ENCODE results near the gene XG. TPM values are rescaled to one million over a fixed set of nuclear protein-coding genes. Genes with fewer than 3 reads are reported as not detected.
"Not testable (repeated sequence)": the region's sequence is repeated elsewhere in the genome, so short reads cannot be mapped to it uniquely, and the experiment has no call there.

Gene XG
- total RNA-seq, 1 donor from 2014 or later, result 0.65 TPM

DNA sequence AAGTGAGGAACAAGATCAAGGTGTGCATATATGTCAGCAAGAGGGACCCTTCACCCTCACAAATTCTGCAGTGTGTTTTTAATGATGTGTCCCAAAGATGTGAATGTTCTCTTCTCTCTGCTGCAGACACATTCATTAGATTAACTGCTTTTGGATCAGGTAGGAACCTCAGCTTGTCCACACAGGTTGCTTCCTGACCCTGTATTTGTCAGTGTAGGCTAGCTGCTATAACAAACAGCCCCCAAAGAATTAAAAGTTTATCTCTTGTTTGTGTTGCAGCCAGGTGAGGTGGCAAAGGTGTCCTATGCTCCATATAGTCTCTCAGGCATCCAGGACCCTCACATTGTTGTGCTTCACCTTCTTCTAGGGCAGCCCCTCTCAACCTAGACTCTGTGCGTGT, 17.8 kb downstream of the XG start:
- Mint-ChIP-seq H3K4me1 (ENCODE audit: low read depth) (no peaks in the 10 kb centered on the region), H3K4me3 (no peak overlapping the region), H3K27me3 (ENCODE audit: insufficient read depth) (peaks cover 11% of the 10 kb centered on the region), H3K36me3 (ENCODE audit: low read depth) (no peaks in the 10 kb centered on the region), H3K27ac (no peak overlapping the region), H3K9me3 (peaks cover 12% of the 10 kb centered on the region)
- no peak for DNase-seq (ENCODE audit: low spot score)
- intact Hi-C loops (cut with micrococcal nuclease), result no loop called here

DNA sequence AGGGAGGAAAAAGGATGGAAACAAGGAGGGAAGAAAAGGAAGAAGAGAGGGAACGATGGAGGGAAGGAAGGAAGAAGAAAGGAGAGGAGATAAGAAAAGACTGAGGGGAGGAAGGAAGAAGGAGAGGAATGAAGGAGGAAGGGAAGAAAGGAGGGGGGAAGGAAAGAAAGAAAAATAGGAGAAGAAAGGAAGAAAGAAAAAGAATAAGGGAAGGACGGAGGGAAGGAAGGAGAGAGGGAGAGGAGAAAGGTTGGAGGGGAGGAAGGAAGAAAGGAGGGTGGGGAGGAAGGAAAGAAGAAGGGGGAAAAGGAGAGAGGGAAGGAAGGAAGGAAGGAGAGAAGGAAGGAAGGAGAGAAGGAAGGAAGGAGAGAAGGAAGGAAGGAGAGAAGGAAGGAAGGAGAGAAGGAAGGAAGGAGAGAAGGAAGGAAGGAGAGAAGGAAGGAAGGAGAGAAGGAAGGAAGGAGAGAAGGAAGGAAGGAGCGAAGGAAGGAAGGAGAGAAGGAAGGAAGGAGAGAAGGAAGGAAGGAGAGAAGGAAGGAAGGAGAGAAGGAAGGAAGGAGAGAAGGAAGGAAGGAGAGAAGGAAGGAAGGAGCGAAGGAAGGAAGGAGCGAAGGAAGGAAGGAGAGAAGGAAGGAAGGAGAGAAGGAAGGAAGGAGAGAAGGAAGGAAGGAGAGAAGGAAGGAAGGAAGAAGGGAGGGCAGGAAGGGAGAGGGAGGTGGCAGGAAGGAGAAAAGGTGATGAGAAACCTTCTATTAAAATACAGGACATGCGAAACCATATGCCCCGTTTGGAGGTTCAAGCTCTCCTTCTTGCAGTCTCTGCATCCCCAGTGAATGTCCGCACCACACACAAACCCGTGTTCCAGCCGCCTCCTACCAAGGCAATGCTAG, 21.6 kb downstream of the XG start:
- H3K4me3 Mint-ChIP-seq; H3K36me3 Mint-ChIP-seq (ENCODE audit: low read depth); intact Hi-C loops (cut with micrococcal nuclease); H3K4me1 Mint-ChIP-seq (ENCODE audit: low read depth); H3K27ac Mint-ChIP-seq; DNase-seq (ENCODE audit: low spot score): not testable (repeated sequence)
- peaks cover 11% of the 10 kb centered on the region for H3K27me3 Mint-ChIP-seq (ENCODE audit: insufficient read depth)
- H3K9me3 Mint-ChIP-seq, result peaks cover 14% of the 10 kb centered on the region

DNA sequence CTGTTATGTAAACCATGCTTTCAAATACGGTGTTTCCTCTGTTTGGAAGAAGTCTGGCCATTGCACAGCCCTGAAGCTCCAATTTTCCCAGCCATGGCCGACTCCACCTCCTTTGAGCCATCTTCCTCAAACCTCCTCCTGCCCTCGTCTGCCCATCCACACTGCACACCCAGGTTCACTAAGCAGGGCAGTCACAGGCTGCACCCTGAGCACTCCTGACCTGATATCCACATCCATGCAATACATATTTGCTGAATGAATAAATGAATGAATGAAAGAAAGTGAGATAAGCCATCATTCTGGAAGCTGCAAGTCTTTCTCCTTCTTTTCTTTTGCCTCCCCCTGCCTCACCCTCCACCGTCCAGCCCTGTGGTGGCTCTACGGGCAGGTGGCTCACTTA, 22.2 kb downstream of the XG start:
- Mint-ChIP-seq H3K4me3 (no peak overlapping the region), H3K4me1 (ENCODE audit: low read depth) (no peaks in the 10 kb centered on the region), H3K36me3 (ENCODE audit: low read depth) (no peaks in the 10 kb centered on the region), H3K27ac (no peak overlapping the region), H3K27me3 (ENCODE audit: insufficient read depth) (peaks cover 13% of the 10 kb centered on the region), H3K9me3 (peaks cover 14% of the 10 kb centered on the region)
- intact Hi-C loops (cut with micrococcal nuclease), result no loop called here
- DNase-seq (ENCODE audit: low spot score), result no peak

DNA sequence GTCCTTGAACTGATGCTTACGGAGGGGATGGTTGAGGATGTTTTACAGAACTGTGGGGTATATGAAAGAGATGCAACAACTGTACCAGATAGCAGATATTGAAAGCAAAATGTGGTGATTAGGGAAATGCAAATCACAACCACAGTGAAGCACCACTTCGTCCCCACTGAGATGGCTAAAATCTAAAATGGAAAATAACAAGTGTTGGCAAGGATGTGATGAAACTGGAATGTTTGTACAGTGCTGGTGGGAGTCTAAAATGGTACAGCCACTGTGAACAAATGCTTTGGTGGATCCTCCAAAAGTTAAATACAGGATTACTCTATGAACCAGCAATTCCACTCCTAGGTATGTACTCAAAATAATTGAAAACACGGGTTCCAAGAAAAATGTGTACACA, 22.9 kb downstream of the XG start:
- H3K36me3 Mint-ChIP-seq (ENCODE audit: low read depth), result no peaks in the 10 kb centered on the region
- DNase-seq (ENCODE audit: low spot score), result no peak
- H3K27me3 Mint-ChIP-seq (ENCODE audit: insufficient read depth), result peaks cover 13% of the 10 kb centered on the region
- no peaks in the 10 kb centered on the region for H3K4me1 Mint-ChIP-seq (ENCODE audit: low read depth)
- H3K27ac Mint-ChIP-seq, result no peak overlapping the region
- intact Hi-C loops (cut with micrococcal nuclease), result no loop called here
- peaks cover 14% of the 10 kb centered on the region for H3K9me3 Mint-ChIP-seq
- H3K4me3 Mint-ChIP-seq, result no peak overlapping the region

DNA sequence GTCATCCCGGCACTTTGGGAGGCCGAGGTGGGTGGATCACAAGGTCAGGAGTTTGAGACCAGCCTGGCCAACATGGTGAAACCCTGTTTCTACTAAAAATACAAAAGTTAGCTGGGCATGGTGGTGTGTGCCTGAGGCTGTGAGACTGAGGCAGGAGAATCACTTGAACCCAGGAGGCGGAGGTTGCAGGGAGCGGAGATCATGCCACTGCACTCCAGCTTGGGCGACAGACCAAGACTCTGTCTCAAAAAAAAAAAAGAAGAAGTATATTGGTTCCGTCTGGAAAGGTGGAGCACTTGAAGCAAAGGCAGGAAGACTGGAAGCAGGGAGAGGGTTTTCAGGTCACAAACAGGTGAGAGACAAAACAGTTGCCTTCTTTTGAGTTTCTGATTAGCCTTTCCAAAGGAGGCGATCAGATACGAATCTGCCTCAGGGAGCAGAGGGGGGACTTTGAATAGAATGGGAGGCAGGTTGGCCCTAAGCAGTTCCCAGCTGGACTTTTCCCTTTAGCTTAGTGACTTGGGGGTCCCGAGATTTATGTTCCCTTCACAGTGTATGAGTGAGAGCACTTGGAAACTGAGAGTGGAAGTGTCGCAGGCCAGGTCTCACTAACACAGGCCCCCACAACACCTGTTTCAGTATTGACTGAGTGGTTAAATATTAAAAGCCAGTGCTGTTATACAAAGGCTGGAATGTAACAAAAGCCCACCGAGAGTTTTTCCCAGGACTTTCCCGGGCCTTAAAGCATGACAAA, 28.8 kb downstream of the XG start:
- H3K9me3 Mint-ChIP-seq; DNase-seq (ENCODE audit: low spot score); H3K36me3 Mint-ChIP-seq (ENCODE audit: low read depth); H3K4me3 Mint-ChIP-seq; intact Hi-C loops (cut with micrococcal nuclease); H3K27me3 Mint-ChIP-seq (ENCODE audit: insufficient read depth); H3K4me1 Mint-ChIP-seq (ENCODE audit: low read depth); H3K27ac Mint-ChIP-seq: not testable (repeated sequence)

DNA sequence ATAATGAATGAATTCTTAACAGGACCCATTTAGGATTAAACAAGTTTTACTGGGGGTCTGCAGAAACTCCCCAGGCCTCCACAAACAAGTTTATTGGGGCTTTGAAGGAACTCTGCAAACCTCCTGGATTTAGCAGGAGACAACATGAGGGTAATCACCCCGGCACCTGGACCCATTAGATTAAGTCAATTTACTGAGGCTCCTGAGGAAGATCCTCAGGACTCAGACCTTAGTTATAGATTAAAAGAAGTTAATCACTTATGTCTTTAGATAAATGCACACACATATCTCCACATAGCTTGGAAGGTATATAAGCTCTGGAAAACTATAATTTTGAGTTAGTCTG, 29.4 kb downstream of the XG start:
- Mint-ChIP-seq H3K9me3 (no peaks in the 10 kb centered on the region), H3K4me3 (no peak overlapping the region), H3K27me3 (ENCODE audit: insufficient read depth) (peaks cover 8% of the 10 kb centered on the region), H3K36me3 (ENCODE audit: low read depth) (no peaks in the 10 kb centered on the region), H3K4me1 (ENCODE audit: low read depth) (no peaks in the 10 kb centered on the region), H3K27ac (no peak overlapping the region)
- no peak for DNase-seq (ENCODE audit: low spot score)
- intact Hi-C loops (cut with micrococcal nuclease), result no loop called here

DNA sequence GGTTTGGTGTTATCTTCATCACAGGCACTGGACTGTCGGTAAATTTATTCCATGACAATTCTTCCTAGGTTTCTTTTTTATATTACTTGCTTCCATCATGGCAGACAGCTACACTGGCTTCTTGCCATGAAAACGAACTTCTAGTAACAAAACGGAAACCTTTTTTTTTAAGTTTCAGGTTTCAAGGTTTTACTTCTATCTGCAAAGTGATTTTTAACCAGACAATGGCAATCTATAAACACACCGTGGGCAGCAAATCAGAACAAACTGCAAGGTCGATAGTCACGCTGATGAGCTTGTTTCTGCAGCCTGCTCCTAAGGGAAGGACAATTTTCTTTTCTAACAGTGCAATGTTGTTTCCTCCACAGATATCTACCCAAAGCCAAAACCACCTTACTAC, 29.9 kb downstream of the XG start:
- Mint-ChIP-seq H3K4me3 (no peak overlapping the region), H3K27me3 (ENCODE audit: insufficient read depth) (peaks cover 8% of the 10 kb centered on the region), H3K36me3 (ENCODE audit: low read depth) (no peaks in the 10 kb centered on the region), H3K27ac (no peak overlapping the region), H3K4me1 (ENCODE audit: low read depth) (no peaks in the 10 kb centered on the region), H3K9me3 (no peaks in the 10 kb centered on the region)
- intact Hi-C loops (cut with micrococcal nuclease), result no loop called here
- no peak for DNase-seq (ENCODE audit: low spot score)

DNA sequence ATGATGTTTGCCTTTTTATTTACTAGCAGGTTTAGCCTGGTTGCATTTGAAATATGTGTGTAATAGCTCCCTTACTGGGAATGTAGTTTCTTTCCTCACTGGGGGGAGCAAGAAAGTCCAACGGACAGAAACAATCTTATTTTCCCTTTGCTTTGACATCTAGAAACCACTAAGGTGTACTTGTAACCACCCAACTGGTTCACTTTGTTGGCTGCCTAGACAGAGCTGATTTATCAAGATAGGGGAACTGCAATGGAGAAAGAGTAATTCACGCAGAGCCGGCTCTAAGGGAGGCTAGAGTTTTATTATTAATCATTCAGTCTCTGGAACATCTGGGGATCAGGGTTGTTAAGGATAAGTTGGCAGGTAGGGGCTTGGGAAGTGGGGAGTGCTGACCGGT, 30.3 kb downstream of the XG start:
- Mint-ChIP-seq H3K36me3 (ENCODE audit: low read depth) (no peaks in the 10 kb centered on the region), H3K9me3 (no peaks in the 10 kb centered on the region), H3K4me3 (no peak overlapping the region), H3K27me3 (ENCODE audit: insufficient read depth) (peaks cover 8% of the 10 kb centered on the region), H3K27ac (no peak overlapping the region), H3K4me1 (ENCODE audit: low read depth) (no peaks in the 10 kb centered on the region)
- intact Hi-C loops (cut with micrococcal nuclease), result no loop called here
- DNase-seq (ENCODE audit: low spot score), result no peak

DNA sequence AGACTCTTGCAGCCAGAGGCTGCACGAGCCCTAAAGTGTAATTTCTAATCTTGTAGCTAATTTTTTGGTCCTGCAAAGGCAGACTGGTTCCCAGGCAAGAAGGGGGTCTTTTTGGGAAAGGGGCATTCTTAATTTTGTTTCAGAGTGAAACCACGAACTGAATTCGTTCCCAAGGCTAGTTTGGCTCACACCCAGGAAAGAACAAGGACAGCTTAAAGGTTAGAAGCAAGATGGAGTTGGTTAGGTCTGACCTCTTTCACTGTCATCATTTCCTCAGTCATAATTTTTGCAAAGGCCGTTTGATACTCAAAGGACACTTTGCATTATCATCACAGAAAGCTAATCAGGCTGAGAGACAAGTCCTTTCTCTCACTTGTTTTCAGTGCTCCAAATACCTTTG, 30.9 kb downstream of the XG start:
- H3K4me3 Mint-ChIP-seq, result no peak overlapping the region
- H3K27me3 Mint-ChIP-seq (ENCODE audit: insufficient read depth), result peaks cover 8% of the 10 kb centered on the region
- H3K4me1 Mint-ChIP-seq (ENCODE audit: low read depth), result no peaks in the 10 kb centered on the region
- H3K27ac Mint-ChIP-seq, result no peak overlapping the region
- H3K36me3 Mint-ChIP-seq (ENCODE audit: low read depth), result no peaks in the 10 kb centered on the region
- H3K9me3 Mint-ChIP-seq, result no peaks in the 10 kb centered on the region
- no peak for DNase-seq (ENCODE audit: low spot score)
- intact Hi-C loops (cut with micrococcal nuclease), result no loop called here

DNA sequence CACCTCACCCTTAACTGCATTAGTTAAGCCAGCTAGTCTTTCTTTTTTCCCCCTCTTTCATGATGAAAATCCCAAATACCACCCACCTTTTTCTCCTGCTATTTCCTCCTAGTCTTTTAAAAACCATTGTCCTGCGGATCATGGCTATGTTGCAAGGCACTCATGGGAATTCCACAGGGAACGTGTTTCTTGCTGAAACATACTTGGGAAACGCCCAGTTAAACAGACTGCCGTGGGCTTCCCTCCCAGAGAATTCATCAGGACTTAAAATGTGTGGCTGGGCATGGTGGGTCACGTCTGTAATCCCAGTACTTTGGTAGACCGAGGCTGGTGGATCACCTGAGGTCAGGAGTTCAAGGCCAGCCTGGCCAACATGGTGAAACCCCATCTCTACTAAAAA, 32.2 kb downstream of the XG start:
- peaks cover 6% of the 10 kb centered on the region for H3K27me3 Mint-ChIP-seq (ENCODE audit: insufficient read depth)
- intact Hi-C loops (cut with micrococcal nuclease), result no loop called here
- no peaks in the 10 kb centered on the region for H3K9me3 Mint-ChIP-seq
- H3K4me1 Mint-ChIP-seq (ENCODE audit: low read depth), result no peaks in the 10 kb centered on the region
- DNase-seq (ENCODE audit: low spot score), result no peak
- H3K27ac Mint-ChIP-seq, result no peak overlapping the region
- no peak overlapping the region for H3K4me3 Mint-ChIP-seq
- no peaks in the 10 kb centered on the region for H3K36me3 Mint-ChIP-seq (ENCODE audit: low read depth)

DNA sequence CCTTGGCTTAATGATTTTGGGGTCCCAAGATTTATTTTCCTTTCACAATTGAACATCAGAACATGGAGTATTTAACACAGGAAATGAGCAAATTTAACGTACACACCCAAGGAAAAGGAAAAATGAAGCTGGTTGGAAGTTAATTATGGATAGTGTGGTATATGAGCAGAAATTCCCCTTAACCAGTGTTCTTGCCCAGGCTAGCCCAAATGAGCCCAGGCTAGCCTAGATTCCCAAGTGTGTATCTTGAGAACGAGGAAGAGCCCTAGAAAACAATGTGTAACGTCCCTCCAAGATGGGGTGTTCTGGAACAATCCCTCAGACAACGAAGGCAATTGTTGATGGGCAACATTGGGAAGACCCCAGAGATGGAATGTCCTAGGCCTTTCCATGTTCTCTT, 33.7 kb downstream of the XG start:
- no peak overlapping the region for H3K4me3 Mint-ChIP-seq
- H3K4me1 Mint-ChIP-seq (ENCODE audit: low read depth), result no peaks in the 10 kb centered on the region
- no peak for DNase-seq (ENCODE audit: low spot score)
- H3K36me3 Mint-ChIP-seq (ENCODE audit: low read depth), result no peaks in the 10 kb centered on the region
- no peaks in the 10 kb centered on the region for H3K9me3 Mint-ChIP-seq
- peaks cover 5% of the 10 kb centered on the region for H3K27me3 Mint-ChIP-seq (ENCODE audit: insufficient read depth)
- intact Hi-C loops (cut with micrococcal nuclease), result no loop called here
- no peak overlapping the region for H3K27ac Mint-ChIP-seq

DNA sequence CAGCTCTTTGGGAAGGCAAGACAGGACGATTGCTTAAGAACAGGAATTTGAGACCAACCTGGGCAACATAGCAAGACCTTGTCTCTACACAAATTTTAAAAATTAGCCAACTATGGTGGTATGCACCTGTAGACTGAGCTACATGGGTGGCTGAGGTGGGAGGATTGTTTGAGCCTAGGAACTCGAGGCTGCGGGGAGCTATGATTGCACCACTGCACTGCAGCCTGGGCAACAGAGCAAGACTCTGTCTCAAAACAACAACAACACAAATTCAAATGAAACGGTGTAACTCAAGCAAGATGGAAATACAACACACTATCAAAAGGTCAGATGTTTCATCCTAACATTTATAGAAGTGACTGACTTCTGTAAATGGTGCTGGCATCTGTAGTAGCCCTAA, 37.1 kb downstream of the XG start:
- H3K27me3 Mint-ChIP-seq (ENCODE audit: insufficient read depth), result peaks cover 5% of the 10 kb centered on the region
- no peaks in the 10 kb centered on the region for H3K4me1 Mint-ChIP-seq (ENCODE audit: low read depth)
- H3K36me3 Mint-ChIP-seq (ENCODE audit: low read depth), result no peaks in the 10 kb centered on the region
- no peak overlapping the region for H3K4me3 Mint-ChIP-seq
- H3K27ac Mint-ChIP-seq, result no peak overlapping the region
- no peaks in the 10 kb centered on the region for H3K9me3 Mint-ChIP-seq
- intact Hi-C loops (cut with micrococcal nuclease), result no loop called here
- no peak for DNase-seq (ENCODE audit: low spot score)

DNA sequence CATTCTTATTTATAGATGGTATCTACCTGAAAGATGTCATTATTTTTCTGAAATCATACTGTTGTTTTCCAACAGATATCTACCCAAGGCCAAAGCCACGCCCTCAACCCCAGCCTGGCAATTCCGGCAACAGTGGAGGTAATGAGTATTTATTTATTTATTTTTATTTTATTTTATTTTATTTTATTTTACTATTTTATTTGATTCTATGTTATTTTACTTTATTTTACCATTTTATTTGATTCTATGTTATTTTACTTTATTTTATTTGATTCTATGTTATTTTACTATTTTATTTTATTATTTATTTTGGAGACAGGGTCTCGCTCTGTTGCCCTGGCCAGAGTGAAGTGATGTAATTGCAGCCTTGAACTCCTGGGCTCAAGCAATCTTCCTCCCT, 37.7 kb downstream of the XG start:
- H3K36me3 Mint-ChIP-seq (ENCODE audit: low read depth), result no peaks in the 10 kb centered on the region
- H3K4me1 Mint-ChIP-seq (ENCODE audit: low read depth), result no peaks in the 10 kb centered on the region
- H3K4me3 Mint-ChIP-seq, result no peak overlapping the region
- no peaks in the 10 kb centered on the region for H3K9me3 Mint-ChIP-seq
- H3K27me3 Mint-ChIP-seq (ENCODE audit: insufficient read depth), result peaks cover 5% of the 10 kb centered on the region
- intact Hi-C loops (cut with micrococcal nuclease), result no loop called here
- H3K27ac Mint-ChIP-seq, result no peak overlapping the region
- no peak for DNase-seq (ENCODE audit: low spot score)

Data from activated T-helper 1 cell treated with anti-CD3 and anti-CD28 coated beads, Interleukin-12 subunit alpha, Interleukin-12 subunit beta, Interleukin-2, Interleukin-4 antibody, amounts not matched to agents 30 ng/mL and 10 ng/mL and 1 ng/mL, durations not matched to agents 14 hours and 24 hours and 36 hours (primary cell).